ENCODE measurements around the gene SLC9A1. TPM values are rescaled to one million over a fixed set of nuclear protein-coding genes. Genes with fewer than 3 reads are reported as not detected.

Gene SLC9A1
- total RNA-seq, 4 donors from 2014 or later: 18.1 to 28.1 (median 25.2) TPM

DNA sequence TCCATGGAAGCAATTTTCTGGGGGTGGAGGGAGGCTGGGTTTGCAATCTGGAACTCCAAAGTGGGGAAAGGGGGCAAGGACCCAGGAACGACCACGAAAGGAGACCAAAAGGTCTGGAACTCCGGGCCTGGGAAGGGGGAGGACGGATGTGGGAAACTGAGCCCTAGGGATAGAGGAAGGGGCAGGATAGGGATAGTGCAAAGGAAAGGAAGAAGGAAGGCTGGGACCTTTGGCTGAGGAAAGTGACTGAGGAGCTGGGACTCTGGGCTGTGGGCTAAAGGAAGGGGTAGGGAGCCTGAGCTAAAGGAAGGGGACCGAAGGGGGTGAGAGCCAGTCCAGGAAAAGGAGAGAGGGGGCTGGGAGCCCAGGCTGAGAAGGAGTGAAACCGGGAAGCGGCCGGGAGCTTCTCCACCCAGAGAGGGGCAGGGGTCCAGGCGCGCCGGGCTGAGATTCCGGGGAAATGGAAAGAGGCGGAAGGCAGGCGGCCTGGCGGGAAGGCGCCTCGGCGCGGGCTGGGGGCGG, 395 bp downstream of the SLC9A1 start:
- no peak for DNase-seq (ENCODE audit: low spot score in 2 of 2)
- Histone ChIP-seq H3K27me3 (no peaks in the 10 kb centered on the region), H3K36me3 (no peaks in the 10 kb centered on the region), H3K9me3 (no peaks in the 10 kb centered on the region), H3K4me1 (peaks cover 56% of the 10 kb centered on the region), H3K27ac (peak overlapping the region; percentile 94), H3K4me3 (peak overlapping the region; percentile 86)
- 6% methylated on average over 13 of the region's 20 CpGs for WGBS
- TF ChIP-seq EP300 (IDR thresholded peaks at IDR 0.05) (no peak), POLR2AphosphoS5 (IDR thresholded peaks at IDR 0.05) (no peak), POLR2A (IDR thresholded peaks at IDR 0.05) (no peak)
- TF ChIP-seq, protein P1, sequence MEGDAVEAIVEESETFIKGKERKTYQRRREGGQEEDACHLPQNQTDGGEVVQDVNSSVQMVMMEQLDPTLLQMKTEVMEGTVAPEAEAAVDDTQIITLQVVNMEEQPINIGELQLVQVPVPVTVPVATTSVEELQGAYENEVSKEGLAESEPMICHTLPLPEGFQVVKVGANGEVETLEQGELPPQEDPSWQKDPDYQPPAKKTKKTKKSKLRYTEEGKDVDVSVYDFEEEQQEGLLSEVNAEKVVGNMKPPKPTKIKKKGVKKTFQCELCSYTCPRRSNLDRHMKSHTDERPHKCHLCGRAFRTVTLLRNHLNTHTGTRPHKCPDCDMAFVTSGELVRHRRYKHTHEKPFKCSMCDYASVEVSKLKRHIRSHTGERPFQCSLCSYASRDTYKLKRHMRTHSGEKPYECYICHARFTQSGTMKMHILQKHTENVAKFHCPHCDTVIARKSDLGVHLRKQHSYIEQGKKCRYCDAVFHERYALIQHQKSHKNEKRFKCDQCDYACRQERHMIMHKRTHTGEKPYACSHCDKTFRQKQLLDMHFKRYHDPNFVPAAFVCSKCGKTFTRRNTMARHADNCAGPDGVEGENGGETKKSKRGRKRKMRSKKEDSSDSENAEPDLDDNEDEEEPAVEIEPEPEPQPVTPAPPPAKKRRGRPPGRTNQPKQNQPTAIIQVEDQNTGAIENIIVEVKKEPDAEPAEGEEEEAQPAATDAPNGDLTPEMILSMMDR (IDR thresholded peaks at IDR 0.05): no peak

DNA sequence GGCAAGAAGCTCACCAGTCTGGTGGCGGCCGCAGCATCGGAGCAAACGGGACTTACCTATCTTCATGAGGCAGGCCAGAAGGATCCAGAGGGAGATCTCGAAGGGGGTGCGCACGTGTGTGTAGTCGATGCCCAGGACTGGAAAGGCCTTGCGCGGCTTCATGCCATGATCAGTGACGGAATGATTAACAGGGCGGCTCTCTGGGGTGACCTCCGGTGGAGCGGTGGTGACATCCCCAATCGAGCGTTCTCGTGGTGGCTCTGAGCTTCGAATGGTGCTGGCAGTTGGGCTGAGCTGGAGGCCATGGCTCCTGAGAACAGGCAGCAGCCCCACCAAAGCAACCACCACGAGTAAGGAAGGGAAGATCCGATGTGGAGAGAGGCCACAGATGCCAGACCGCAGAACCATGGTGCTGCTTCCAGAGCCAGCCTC, 982 bp downstream of the SLC9A1 start:
- no peaks in the 10 kb centered on the region for H3K36me3 ChIP-seq
- H3K4me1 ChIP-seq: peaks cover 62% of the 10 kb centered on the region
- peak overlapping the region; percentile 86 for H3K4me3 ChIP-seq
- peak in 1 of 2 donors; percentile 74 for DNase-seq (ENCODE audit: low spot score in 2 of 2)
- peak overlapping the region; percentile 94 for H3K27ac ChIP-seq
- H3K27me3 ChIP-seq: no peaks in the 10 kb centered on the region
- no peaks in the 10 kb centered on the region for H3K9me3 ChIP-seq
- TF ChIP-seq, protein P1 (IDR thresholded peaks at IDR 0.05): no peak
- no peak for TF ChIP-seq POLR2A (IDR thresholded peaks at IDR 0.05)
- no peak for TF ChIP-seq EP300 (IDR thresholded peaks at IDR 0.05)
- no peak for TF ChIP-seq POLR2AphosphoS5 (IDR thresholded peaks at IDR 0.05)
- 81% methylated on average over 21 of the region's 21 CpGs for WGBS

DNA sequence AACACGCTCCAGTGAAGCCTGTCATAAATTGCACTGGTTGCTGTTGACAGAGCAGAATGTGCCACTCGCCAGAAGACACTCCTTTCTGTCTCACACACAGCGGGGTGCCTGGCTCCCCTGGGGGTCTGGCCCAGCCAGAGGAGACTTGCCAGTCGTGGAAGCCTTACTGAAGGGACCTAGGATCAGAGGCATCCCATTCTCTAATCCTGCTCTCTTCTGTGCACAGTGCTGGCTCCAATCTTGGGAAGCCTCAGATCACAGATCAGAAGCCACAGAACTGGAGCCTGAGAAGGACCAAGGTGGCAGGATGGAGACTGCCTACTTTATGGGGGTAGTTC, 1.4 kb downstream of the SLC9A1 start:
- Histone ChIP-seq H3K27ac (peak overlapping the region; percentile 94), H3K4me3 (peak overlapping the region; percentile 86), H3K9me3 (no peaks in the 10 kb centered on the region), H3K4me1 (peaks cover 67% of the 10 kb centered on the region), H3K36me3 (no peaks in the 10 kb centered on the region), H3K27me3 (no peaks in the 10 kb centered on the region)
- 16% methylated on average over 3 of the region's 4 CpGs for WGBS
- no peak for TF ChIP-seq POLR2A (IDR thresholded peaks at IDR 0.05)
- TF ChIP-seq EP300 (IDR thresholded peaks at IDR 0.05): no peak
- TF ChIP-seq, protein P1 (IDR thresholded peaks at IDR 0.05): no peak
- TF ChIP-seq POLR2AphosphoS5 (IDR thresholded peaks at IDR 0.05): no peak
- DNase-seq (ENCODE audit: low spot score in 2 of 2): no peak

DNA sequence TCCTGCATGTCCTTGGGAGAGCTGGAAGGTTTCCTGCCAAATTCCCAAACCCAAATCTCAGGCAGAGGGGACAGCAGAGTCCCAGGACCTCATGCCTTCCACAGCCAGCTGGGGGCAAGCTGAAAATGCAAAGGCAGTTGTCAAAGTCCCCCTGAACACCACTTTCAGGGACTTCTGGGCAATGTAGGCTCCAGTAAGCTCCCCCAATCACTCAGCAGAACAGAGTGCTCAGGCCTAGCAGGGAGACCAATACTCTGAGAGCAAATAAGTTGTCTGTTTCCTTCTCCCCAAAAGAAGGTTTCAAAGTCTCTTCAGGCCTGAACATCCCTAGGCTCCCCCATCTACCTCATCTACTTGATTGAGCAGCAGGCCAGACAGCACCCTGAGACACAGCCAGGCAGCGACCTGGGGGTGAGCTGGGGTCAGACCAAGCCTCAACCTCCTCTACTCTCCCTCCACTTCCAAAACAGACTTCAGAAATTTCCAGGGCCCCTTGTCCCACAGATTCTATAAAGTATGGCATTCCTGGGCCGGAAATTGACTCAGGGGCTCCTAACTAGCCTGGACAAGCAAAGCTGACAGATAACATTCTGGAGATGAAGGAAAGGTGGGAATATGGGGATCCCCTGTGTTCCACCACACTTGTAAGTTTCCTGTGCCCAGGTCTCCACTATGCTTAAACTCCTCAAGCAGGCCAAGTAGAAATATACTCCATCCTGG, 1.9 kb downstream of the SLC9A1 start:
- Histone ChIP-seq H3K36me3 (no peaks in the 10 kb centered on the region), H3K27ac (peak overlapping the region; percentile 94), H3K9me3 (no peaks in the 10 kb centered on the region), H3K4me3 (peak overlapping the region; percentile 86), H3K27me3 (no peaks in the 10 kb centered on the region), H3K4me1 (peaks cover 67% of the 10 kb centered on the region)
- 0% methylated on average over 2 of the region's 2 CpGs for WGBS
- DNase-seq (ENCODE audit: low spot score in 2 of 2): no peak
- TF ChIP-seq, protein P1 (IDR thresholded peaks at IDR 0.05): no peak
- no peak for TF ChIP-seq POLR2AphosphoS5 (IDR thresholded peaks at IDR 0.05)
- TF ChIP-seq EP300 (IDR thresholded peaks at IDR 0.05): no peak

DNA sequence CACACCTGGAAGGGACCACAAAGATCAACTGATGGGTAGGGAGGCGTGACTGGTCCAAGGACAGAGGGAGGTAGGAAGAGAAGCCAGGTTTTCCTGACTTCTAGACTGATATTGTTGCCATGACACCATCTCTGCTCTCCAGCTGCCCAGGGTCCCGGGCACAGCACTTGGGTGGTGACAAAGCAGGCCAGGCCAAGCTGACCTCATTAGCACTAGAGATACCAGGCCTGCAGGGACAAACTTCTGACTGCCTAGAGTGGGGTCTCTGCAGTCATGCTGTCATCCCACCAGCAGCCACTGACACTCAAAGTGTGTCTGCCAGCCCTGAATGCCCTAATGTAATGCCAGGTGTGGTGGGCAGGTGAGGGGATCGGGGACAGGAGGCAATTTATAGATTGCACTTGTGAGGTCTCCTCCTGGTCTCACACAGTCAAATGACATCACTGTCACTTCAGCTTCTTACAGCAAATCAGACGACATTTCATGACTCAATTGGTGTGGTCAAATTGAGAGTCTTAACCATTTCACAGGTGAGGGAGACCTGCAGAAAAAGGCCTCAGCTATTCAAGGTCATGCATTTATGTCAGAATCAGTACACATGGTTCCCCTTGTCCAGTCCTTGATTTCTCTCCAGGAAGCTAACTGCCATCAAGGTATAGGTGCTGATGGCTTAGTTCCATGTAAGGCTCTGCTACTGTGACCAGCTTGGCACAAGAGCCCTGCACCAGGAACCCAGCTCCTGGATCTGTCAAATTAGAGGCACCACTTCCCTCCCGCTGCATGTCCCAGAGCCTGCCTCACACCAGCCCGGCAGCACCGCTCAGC, 2.7 kb downstream of the SLC9A1 start:
- 39% methylated on average over 6 of the region's 7 CpGs for WGBS
- H3K4me1 ChIP-seq: peaks cover 67% of the 10 kb centered on the region
- peak overlapping the region; percentile 94 for H3K27ac ChIP-seq
- TF ChIP-seq POLR2AphosphoS5 (IDR thresholded peaks at IDR 0.05): no peak
- no peak for TF ChIP-seq POLR2A (IDR thresholded peaks at IDR 0.05)
- no peak for TF ChIP-seq EP300 (IDR thresholded peaks at IDR 0.05)
- TF ChIP-seq, protein P1 (IDR thresholded peaks at IDR 0.05): no peak
- H3K9me3 ChIP-seq: no peaks in the 10 kb centered on the region
- DNase-seq (ENCODE audit: low spot score in 2 of 2): no peak
- no peaks in the 10 kb centered on the region for H3K27me3 ChIP-seq
- no peaks in the 10 kb centered on the region for H3K36me3 ChIP-seq
- H3K4me3 ChIP-seq: peak overlapping the region; percentile 86
